Fibroblast of pulmonary artery (primary cell): ENCODE results near the gene SEPTIN8.

Experiments used
- DNase-seq: peaks from one replicate; pipeline ENCODE4 v3.0.0-alpha.2; 2010; ENCODE audit warnings: low read depth
- H3K4me3 ChIP-seq: replicated peaks from 2 replicates; pipeline ENCODE4 v1.5.1; 2011; ENCODE audit warnings: low read depth, mild to moderate bottlenecking, control low read depth, low read length, moderate library complexity
- CTCF ChIP-seq: IDR thresholded peaks from 2 replicates; pipeline ENCODE4 v1.5.1; 2011; ENCODE audit warnings: mild to moderate bottlenecking, control low read depth, low read length, inconsistent platforms; ENCODE audit errors: missing control alignments

Gene SEPTIN8

GRCh38 chr5:132739232-132739631 is 37.8 kb downstream of the SEPTIN8 start:
- no peak overlapping the region for H3K4me3 ChIP-seq
- no peak for DNase-seq
- no peak for TF ChIP-seq CTCF

- peak overlapping the region; percentile 66 for H3K4me3 ChIP-seq
- no peak for TF ChIP-seq CTCF
- DNase-seq, result no peak
Measured at GRCh38 chr5:132737982-132738681, 38.9 kb downstream of the SEPTIN8 start.

- no peak for TF ChIP-seq CTCF
- peak; percentile 96 for DNase-seq
- H3K4me3 ChIP-seq, result peak within 1 kb of the TSS; percentile 66
Measured at GRCh38 chr5:132736853-132737833, 39.9 kb downstream of the SEPTIN8 start, which contains the start of gene KIF3A. TSS of gene KIF3A (minus strand) at chr5:132737546. CDS start at chr5:132737419, 127 bp downstream.

GRCh38 chr5:132734687-132735086 is 42.4 kb downstream of the SEPTIN8 start:
- no peak for TF ChIP-seq CTCF
- no peak for DNase-seq
- H3K4me3 ChIP-seq, result no peak overlapping the region

- no peak overlapping the region for H3K4me3 ChIP-seq
- no peak for TF ChIP-seq CTCF
- DNase-seq, result no peak
Measured at GRCh38 chr5:132733499-132734148, 43.4 kb downstream of the SEPTIN8 start.

- H3K4me3 ChIP-seq, result no peak overlapping the region
- TF ChIP-seq CTCF, result no peak
- no peak for DNase-seq
Measured at GRCh38 chr5:132729896-132730295, 47.1 kb downstream of the SEPTIN8 start.
